IMR-90 (cell line): Measurements from ENCODE around the gene MRGPRX1. TPM values are rescaled to one million over a fixed set of nuclear protein-coding genes. Genes with fewer than 3 reads are reported as not detected.

Experiments
- ATAC-seq: fragments of 200-7000 bp; cut with Tn5 transposase; 2 replicates; pipeline ENCODE4 v1.9.1; 2020; ENCODE audit warnings: low read depth, mild to moderate bottlenecking, moderate library complexity
- BruUV-seq: library from RNA; stranded (reverse); fragments of 400-500 nt; replicated peaks from 2 replicates; lab custom pipeline; 2021; lab: Mats Ljungman, UMichigan
- CTCF ChIA-PET: fragments of 300-600 bp; formaldehyde crosslinking; extraction: SDS; loops from one replicate; lab custom pipeline; 2021; ENCODE audit warnings: antibody characterized with exemption; lab: Yijun Ruan, JAX
- POLR2A ChIA-PET: fragments of 300-600 bp; sonication (Branson Sonifier 250); formaldehyde crosslinking; loops from one replicate; lab custom pipeline; 2022; ENCODE audit warnings: antibody characterized with exemption; ENCODE audit not compliant: unreplicated experiment; lab: Charles Lee
- DNase-seq: peaks from one replicate; pipeline ENCODE4 v3.0.0; 2013
- H2AFZ ChIP-seq: replicated peaks from 2 replicates; pipeline ENCODE3; 2013; ENCODE audit warnings: low read length, mild to moderate bottlenecking; ENCODE audit not compliant: poor library complexity
- H2AK5ac ChIP-seq: 2 replicates; pipeline ENCODE4 v1.6.1; 2013; ENCODE audit warnings: low read depth, low read length, inconsistent platforms
- H2AK9ac ChIP-seq: replicated peaks from 2 replicates; pipeline ENCODE3; 2013; ENCODE audit warnings: mild to moderate bottlenecking, low read depth, low read length, moderate library complexity; ENCODE audit not compliant: poor library complexity
- H2BK120ac ChIP-seq: 2 replicates; pipeline ENCODE4 v1.6.1; 2013; ENCODE audit warnings: low read depth, low read length, inconsistent platforms
- H2BK15ac ChIP-seq: 3 replicates; pipeline ENCODE4 v1.6.1; 2013; ENCODE audit warnings: low read depth, low read length, inconsistent platforms
- H2BK20ac ChIP-seq: 2 replicates; pipeline ENCODE4 v1.6.1; 2013; ENCODE audit warnings: low read depth, mild to moderate bottlenecking, inconsistent platforms, low read length, moderate library complexity
- H2BK5ac ChIP-seq: 2 replicates; pipeline ENCODE4 v1.6.1; 2013; ENCODE audit warnings: mild to moderate bottlenecking, low read depth, low read length, inconsistent platforms; ENCODE audit not compliant: poor library complexity, severe bottlenecking
- H3K14ac ChIP-seq: replicated peaks from 2 replicates; pipeline ENCODE4 v1.6.1; 2013; ENCODE audit warnings: low read depth, low read length, inconsistent platforms
- H3K18ac ChIP-seq: 2 replicates; pipeline ENCODE4 v1.6.1; 2013; ENCODE audit warnings: low read depth, low read length, control low read depth
- H3K23ac ChIP-seq: 2 replicates; pipeline ENCODE4 v1.6.1; 2013; ENCODE audit warnings: low read depth, low read length, inconsistent platforms
- H3K27ac ChIP-seq: 2 replicates; pipeline ENCODE4 v1.5.1; 2013; ENCODE audit warnings: mild to moderate bottlenecking, control low read depth, low read length; ENCODE audit not compliant: insufficient read depth
- H3K27me3 ChIP-seq: 2 replicates; pipeline ENCODE4 v1.6.1; 2013; ENCODE audit warnings: low read length; ENCODE audit not compliant: control insufficient read depth, insufficient read depth
- H3K36me3 ChIP-seq: 2 replicates; pipeline ENCODE4 v1.6.1; 2013; ENCODE audit warnings: low read length, mixed read lengths; ENCODE audit not compliant: control insufficient read depth, insufficient read depth
- H3K4ac ChIP-seq: 2 replicates; pipeline ENCODE4 v1.6.1; 2013; ENCODE audit warnings: low read depth, low read length, inconsistent platforms
- H3K4me1 ChIP-seq: 2 replicates; pipeline ENCODE4 v1.6.1; 2013; ENCODE audit warnings: low read length, mixed read lengths; ENCODE audit not compliant: control insufficient read depth, insufficient read depth
- H3K4me2 ChIP-seq: 2 replicates; pipeline ENCODE4 v1.6.1; 2013; ENCODE audit warnings: low read depth, mild to moderate bottlenecking, control low read depth, low read length, moderate library complexity
- H3K4me3 ChIP-seq: 2 replicates; pipeline ENCODE4 v1.5.1; 2013; ENCODE audit warnings: low read depth, mild to moderate bottlenecking, control low read depth, low read length, moderate library complexity; ENCODE audit not compliant: insufficient read depth
- H3K56ac ChIP-seq: 2 replicates; pipeline ENCODE4 v1.6.1; 2013; ENCODE audit warnings: low read length, inconsistent platforms; ENCODE audit not compliant: insufficient read depth; ENCODE audit errors: extremely low read depth
- H3K79me1 ChIP-seq, 2 experiments: 2 replicates each; pipeline ENCODE4 v1.6.1; 2013; ENCODE audit warnings: low read length in 2 of 2, inconsistent platforms in 1 of 2, low read depth in 1 of 2
- H3K9ac ChIP-seq: 2 replicates; pipeline ENCODE4 v1.6.1; 2013; ENCODE audit warnings: low read depth, low read length, control low read depth
- H3K9me1 ChIP-seq: 2 replicates; pipeline ENCODE4 v1.6.1; 2013; ENCODE audit warnings: low read length, inconsistent platforms; ENCODE audit not compliant: insufficient read depth
- H3K9me3 ChIP-seq: 2 replicates; pipeline ENCODE4 v1.6.1; 2013; ENCODE audit warnings: low read length; ENCODE audit not compliant: control insufficient read depth, insufficient read depth
- H4K20me1 ChIP-seq: 2 replicates; pipeline ENCODE4 v1.6.1; 2013; ENCODE audit warnings: low read length, inconsistent platforms; ENCODE audit not compliant: insufficient read depth
- H4K5ac ChIP-seq: 2 replicates; pipeline ENCODE4 v1.6.1; 2013; ENCODE audit warnings: mild to moderate bottlenecking, low read depth, low read length, control low read depth
- H4K8ac ChIP-seq, 2 experiments: 2 replicates each; pipeline ENCODE4 v1.6.1; 2013; ENCODE audit warnings: low read depth in 2 of 2, low read length in 2 of 2, control low read depth in 1 of 2, inconsistent platforms in 1 of 2
- H4K91ac ChIP-seq: 2 replicates; pipeline ENCODE4 v1.6.1; 2013; ENCODE audit warnings: low read depth, low read length, inconsistent platforms; ENCODE audit not compliant: insufficient read depth
- CEBPB ChIP-seq: IDR thresholded peaks from 2 replicates; pipeline ENCODE4 v1.6.1; 2012; ENCODE audit warnings: low read depth, low read length, improper control_type of control experiment
- CHD1 ChIP-seq: IDR thresholded peaks from 2 replicates; pipeline ENCODE4 v1.6.1; 2012; ENCODE audit warnings: low read depth, low read length, improper control_type of control experiment
- FOS ChIP-seq: fragments of 150-350 bp; IDR thresholded peaks from 2 replicates; pipeline ENCODE4 v1.6.1; 2016; ENCODE audit warnings: low read depth, low read length
- MAFK ChIP-seq: IDR thresholded peaks from 2 replicates; pipeline ENCODE4 v1.6.1; 2012; ENCODE audit warnings: low read depth, low read length, improper control_type of control experiment
- MAZ ChIP-seq: IDR thresholded peaks from 2 replicates; pipeline ENCODE4 v1.6.1; 2012; ENCODE audit warnings: low read depth, mild to moderate bottlenecking, low read length, improper control_type of control experiment, moderate library complexity, borderline replicate concordance
- MXI1 ChIP-seq: IDR thresholded peaks from 2 replicates; pipeline ENCODE4 v1.6.1; 2012; ENCODE audit warnings: low read depth, mild to moderate bottlenecking, low read length, moderate library complexity, borderline replicate concordance
- NFE2L2 ChIP-seq: fragments of 150-350 bp; IDR thresholded peaks from 2 replicates; pipeline ENCODE4 v1.6.1; 2016; ENCODE audit warnings: low read depth, mild to moderate bottlenecking, low read length
- POLR2A ChIP-seq: IDR thresholded peaks from 2 replicates; pipeline ENCODE4 v1.6.1; 2012; ENCODE audit warnings: mild to moderate bottlenecking, low read depth, low read length
- RAD21 ChIP-seq: IDR thresholded peaks from 2 replicates; pipeline ENCODE4 v1.6.1; 2012; ENCODE audit warnings: low read length, improper control_type of control experiment
- RCOR1 ChIP-seq: IDR thresholded peaks from 2 replicates; pipeline ENCODE4 v1.6.1; 2012; ENCODE audit warnings: mild to moderate bottlenecking, low read length, improper control_type of control experiment; ENCODE audit not compliant: insufficient replicate concordance
- RFX5 ChIP-seq: IDR thresholded peaks from 2 replicates; pipeline ENCODE4 v1.8.0; 2012; ENCODE audit warnings: low read depth, mild to moderate bottlenecking, low read length, moderate library complexity
- SMC3 ChIP-seq: fragments of 150-350 bp; IDR thresholded peaks from 2 replicates; pipeline ENCODE4 v1.6.1; 2016; ENCODE audit warnings: low read depth, mild to moderate bottlenecking, antibody characterized with exemption, low read length, moderate library complexity
- WGBS, 2 experiments: methylation state at CpG; one replicate each; pipeline versions ENCODE4 v1.1.5 to v1.1.7; 2013; ENCODE audit warnings: missing lambda C conversion rate in 2 of 2; ENCODE audit not compliant: insufficient read length in 1 of 2; ENCODE audit errors: extremely low coverage in 2 of 2; 5-methylcytosine and 5-hydroxymethylcytosine counted together
- dilution Hi-C: fragments of 300-500 bp; cut with HindIII; formaldehyde crosslinking; loops from one replicate; pipeline ENCODE4 v1.14.3; 2018; ENCODE audit warnings: low sequenced_read_pairs; ENCODE audit not compliant: unreplicated experiment
- in situ Hi-C: fragments of 300-500 bp; cut with MboI; formaldehyde crosslinking; loops from 3 replicates; pipeline ENCODE4 v1.14.3; 2019; ENCODE audit warnings: low sequenced_read_pairs, inconsistent platforms, mixed read lengths
- intact Hi-C: fragments of 100-400 bp; cut with micrococcal nuclease; formaldehyde crosslinking; loops from 2 replicates; pipeline ENCODE4 v1.10.0; 2022
- polyA plus RNA-seq, 3 experiments: library from polyadenylated mRNA; depleted of rRNA; stranded (reverse); fragments of >200 nt; gene quantifications; 2 replicates each; pipeline ENCODE4 v1.2.3, GENCODE V29; 2012; ENCODE audit warnings: low replicate concordance in 1 of 3
- total RNA-seq: library from RNA; depleted of rRNA; stranded (reverse); fragments of >200 nt; gene quantifications from 2 replicates; pipeline ENCODE4 v1.2.3, GENCODE V29; 2012
- TF ChIP-seq, protein P1 (sequence below): conservative IDR thresholded peaks from 2 replicates; pipeline ENCODE4 v1.5.1; 2012; ENCODE audit warnings: mild to moderate bottlenecking, low read depth, low read length, improper control_type of control experiment
- TF ChIP-seq, protein P2 (sequence below): fragments of 150-350 bp; IDR thresholded peaks from 2 replicates; pipeline ENCODE4 v1.6.1; 2017; ENCODE audit warnings: mild to moderate bottlenecking, antibody characterized with exemption, low read length, low read depth
- TF ChIP-seq, protein P3 (sequence below): fragments of 150-350 bp; IDR thresholded peaks from 2 replicates; pipeline ENCODE4 v1.6.1; 2016; ENCODE audit warnings: low read depth, mild to moderate bottlenecking, low read length, moderate library complexity, borderline replicate concordance

MRGPRX1 gene
- total and polyA plus RNA-seq, 2 of the 4 experiments (the other 2 are of a cell fraction) = not detected

DNA sequence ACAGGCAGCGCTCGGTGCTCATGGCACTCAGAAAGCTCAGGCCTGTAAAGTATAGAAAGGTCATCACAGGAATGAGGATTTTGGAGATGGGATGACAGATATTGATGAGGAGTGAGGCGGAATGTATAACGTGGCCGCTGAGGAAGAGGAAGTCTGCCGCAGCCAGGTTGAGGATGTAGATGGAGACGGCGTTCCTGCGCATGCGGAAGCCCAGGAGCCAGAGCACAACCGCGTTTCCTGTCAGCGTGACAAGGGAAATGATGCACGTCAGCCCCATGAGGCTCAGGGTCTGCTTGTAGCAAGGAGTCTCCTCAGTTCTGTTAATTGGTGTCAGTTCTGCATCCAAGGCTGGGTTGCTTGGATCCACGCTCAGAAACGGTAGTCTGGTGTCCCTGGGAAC, 33.1 kb upstream of the MRGPRX1 start:
- dilution Hi-C loops = no loop called here
- Histone ChIP-seq H4K5ac (no peak overlapping the region), H3K14ac (no peak overlapping the region), H2BK120ac (no peak overlapping the region), H2BK15ac (no peak overlapping the region), H2AFZ (no peak overlapping the region), H2BK20ac (no peak overlapping the region), H3K4me1 (no peaks in the 10 kb centered on the region), H2AK5ac (no peak overlapping the region), H3K36me3 (no peaks in the 10 kb centered on the region), H4K8ac (no peak overlapping the region), H2AK9ac (no peak overlapping the region), H3K4me3 (no peak overlapping the region), H3K79me1 (no peaks in the 10 kb centered on the region), H3K27me3 (no peaks in the 10 kb centered on the region; the same call in 1 of the 2 replicates), H3K4ac (no peak overlapping the region), H3K18ac (no peak overlapping the region), H4K91ac (no peak overlapping the region), H3K9ac (no peak overlapping the region), H4K20me1 (no peaks in the 10 kb centered on the region), H3K9me1 (no peaks in the 10 kb centered on the region), H3K4me2 (no peak overlapping the region), H3K56ac (no peak overlapping the region), H2BK5ac (no peak overlapping the region), H3K23ac (no peak overlapping the region), H3K9me3 (no peaks in the 10 kb centered on the region), H3K27ac (no peak overlapping the region)
- TF ChIP-seq FOS (no peak), RFX5 (no peak), POLR2A (no peak), MAFK (no peak), RCOR1 (no peak), RAD21 (no peak), MXI1 (no peak), CHD1 (no peak), MAZ (no peak), SMC3 (no peak), NFE2L2 (no peak), CEBPB (no peak)
- TF ChIP-seq, protein P1, sequence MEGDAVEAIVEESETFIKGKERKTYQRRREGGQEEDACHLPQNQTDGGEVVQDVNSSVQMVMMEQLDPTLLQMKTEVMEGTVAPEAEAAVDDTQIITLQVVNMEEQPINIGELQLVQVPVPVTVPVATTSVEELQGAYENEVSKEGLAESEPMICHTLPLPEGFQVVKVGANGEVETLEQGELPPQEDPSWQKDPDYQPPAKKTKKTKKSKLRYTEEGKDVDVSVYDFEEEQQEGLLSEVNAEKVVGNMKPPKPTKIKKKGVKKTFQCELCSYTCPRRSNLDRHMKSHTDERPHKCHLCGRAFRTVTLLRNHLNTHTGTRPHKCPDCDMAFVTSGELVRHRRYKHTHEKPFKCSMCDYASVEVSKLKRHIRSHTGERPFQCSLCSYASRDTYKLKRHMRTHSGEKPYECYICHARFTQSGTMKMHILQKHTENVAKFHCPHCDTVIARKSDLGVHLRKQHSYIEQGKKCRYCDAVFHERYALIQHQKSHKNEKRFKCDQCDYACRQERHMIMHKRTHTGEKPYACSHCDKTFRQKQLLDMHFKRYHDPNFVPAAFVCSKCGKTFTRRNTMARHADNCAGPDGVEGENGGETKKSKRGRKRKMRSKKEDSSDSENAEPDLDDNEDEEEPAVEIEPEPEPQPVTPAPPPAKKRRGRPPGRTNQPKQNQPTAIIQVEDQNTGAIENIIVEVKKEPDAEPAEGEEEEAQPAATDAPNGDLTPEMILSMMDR = no peak
- TF ChIP-seq, protein P2, sequence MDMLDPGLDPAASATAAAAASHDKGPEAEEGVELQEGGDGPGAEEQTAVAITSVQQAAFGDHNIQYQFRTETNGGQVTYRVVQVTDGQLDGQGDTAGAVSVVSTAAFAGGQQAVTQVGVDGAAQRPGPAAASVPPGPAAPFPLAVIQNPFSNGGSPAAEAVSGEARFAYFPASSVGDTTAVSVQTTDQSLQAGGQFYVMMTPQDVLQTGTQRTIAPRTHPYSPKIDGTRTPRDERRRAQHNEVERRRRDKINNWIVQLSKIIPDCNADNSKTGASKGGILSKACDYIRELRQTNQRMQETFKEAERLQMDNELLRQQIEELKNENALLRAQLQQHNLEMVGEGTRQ = no peak
- TF ChIP-seq, protein P3, sequence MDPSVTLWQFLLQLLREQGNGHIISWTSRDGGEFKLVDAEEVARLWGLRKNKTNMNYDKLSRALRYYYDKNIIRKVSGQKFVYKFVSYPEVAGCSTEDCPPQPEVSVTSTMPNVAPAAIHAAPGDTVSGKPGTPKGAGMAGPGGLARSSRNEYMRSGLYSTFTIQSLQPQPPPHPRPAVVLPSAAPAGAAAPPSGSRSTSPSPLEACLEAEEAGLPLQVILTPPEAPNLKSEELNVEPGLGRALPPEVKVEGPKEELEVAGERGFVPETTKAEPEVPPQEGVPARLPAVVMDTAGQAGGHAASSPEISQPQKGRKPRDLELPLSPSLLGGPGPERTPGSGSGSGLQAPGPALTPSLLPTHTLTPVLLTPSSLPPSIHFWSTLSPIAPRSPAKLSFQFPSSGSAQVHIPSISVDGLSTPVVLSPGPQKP = no peak
- WGBS, 2 experiments = 79% methylated on average over 14 of the region's 16 CpGs; no CpG with 5 or more reads in 1 of the 2 experiments
- in situ Hi-C loops = no loop called here
- no peak for DNase-seq
- intact Hi-C loops = no loop called here
- CTCF ChIA-PET = no interaction called here
- no TSS peak for BruUV-seq
- ATAC-seq = no peak
- POLR2A ChIA-PET = no interaction called here
